Activated CD4-positive, alpha-beta T cell treated with anti-CD3 and anti-CD28 coated beads, Interleukin-2, amount 50 U/mL, for 24 hours (primary cell): Measurements from ENCODE around the gene NR1H2.
A peak's percentile ranks its signal among the peaks of the same experiment; 100 is the strongest.
"Not testable (repeated sequence)": the region's sequence is repeated elsewhere in the genome, so short reads cannot be mapped to it uniquely, and the experiment has no call there.

Source experiments
- DNase-seq, 2 donors: peaks; one replicate each; pipeline ENCODE4 v3.0.0-alpha.2; 2020; ENCODE audit warnings: low read depth in 1 of 2, low spot score in 1 of 2

The NR1H2 gene

DNA sequence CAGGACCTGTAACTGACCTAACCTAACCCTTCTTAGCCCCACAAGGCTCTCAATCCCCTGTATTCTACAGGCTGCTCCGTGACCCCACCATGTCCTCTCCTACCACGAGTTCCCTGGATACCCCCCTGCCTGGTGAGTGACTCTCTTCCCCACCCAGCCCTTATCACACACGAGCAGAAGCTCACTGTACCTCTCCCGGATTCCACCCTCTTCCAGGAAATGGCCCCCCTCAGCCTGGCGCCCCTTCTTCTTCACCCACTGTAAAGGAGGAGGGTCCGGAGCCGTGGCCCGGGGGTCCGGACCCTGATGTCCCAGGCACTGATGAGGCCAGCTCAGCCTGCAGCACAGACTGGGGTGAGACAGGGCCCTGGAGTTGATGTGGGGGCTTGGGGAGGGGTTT lies 1.3 kb downstream of the NR1H2 start:
- DNase-seq: no peak

- no peak for DNase-seq
Measured at GRCh38 chr19:50378169-50378862, 2.1 kb downstream of the NR1H2 start.

DNA sequence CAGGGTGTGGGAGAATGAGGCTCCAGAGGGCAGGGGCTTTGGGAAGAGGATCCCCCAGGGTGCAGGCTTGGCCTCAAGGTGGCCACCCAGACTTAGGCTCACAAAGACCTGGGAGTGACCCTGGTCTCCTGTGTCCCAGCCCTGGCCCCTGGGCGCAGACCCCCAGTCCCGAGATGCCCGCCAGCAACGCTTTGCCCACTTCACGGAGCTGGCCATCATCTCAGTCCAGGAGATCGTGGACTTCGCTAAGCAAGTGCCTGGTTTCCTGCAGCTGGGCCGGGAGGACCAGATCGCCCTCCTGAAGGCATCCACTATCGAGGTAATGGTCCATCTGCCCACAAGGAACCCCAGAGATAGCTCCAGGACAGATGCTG lies 2.6 kb downstream of the NR1H2 start:
- no peak for DNase-seq

GRCh38 chr19:50379602-50380001 lies 3.3 kb downstream of the NR1H2 start:
- DNase-seq: no peak

DNA sequence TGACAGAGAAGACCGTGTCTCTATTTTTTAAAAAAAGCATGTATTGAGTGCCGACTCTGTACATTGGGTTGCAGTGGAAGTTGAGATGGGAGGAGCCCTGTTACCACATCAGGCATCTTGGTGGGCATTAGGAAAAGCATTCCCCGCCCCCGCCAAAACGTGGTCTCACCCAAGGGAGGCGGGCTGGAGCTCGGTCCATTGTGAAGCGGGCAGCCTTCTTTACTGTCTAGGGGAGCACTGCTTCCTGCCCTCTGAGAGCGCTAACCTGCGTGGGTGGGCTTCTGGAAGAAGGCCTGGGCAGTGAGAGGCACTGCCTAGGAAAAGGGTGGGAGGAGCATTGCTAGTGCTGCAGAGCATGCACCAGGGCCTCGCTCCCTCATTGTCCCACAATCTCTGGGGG lies 3.9 kb downstream of the NR1H2 start:
- DNase-seq: no peak

DNA sequence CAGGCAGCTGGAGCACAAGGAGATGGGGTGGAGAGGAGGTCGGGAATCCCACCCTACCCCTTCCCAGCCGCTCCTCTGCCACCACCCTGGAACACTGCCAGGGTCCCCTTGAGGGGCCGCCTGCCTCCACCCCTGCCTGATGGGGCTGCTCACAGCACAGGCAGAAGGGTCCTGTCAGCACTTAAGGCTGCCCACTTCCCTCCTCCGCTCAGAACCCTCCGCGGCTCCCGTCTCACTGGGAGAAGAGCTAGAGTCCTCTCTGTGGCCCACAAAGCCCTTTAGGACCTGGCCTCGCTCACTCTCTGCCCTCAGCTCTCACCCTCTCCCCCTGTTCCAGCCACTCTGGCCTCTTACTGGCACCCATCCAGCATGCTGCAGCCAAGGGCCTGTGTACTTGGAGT lies 4.5 kb downstream of the NR1H2 start:
- DNase-seq: no peak

DNA sequence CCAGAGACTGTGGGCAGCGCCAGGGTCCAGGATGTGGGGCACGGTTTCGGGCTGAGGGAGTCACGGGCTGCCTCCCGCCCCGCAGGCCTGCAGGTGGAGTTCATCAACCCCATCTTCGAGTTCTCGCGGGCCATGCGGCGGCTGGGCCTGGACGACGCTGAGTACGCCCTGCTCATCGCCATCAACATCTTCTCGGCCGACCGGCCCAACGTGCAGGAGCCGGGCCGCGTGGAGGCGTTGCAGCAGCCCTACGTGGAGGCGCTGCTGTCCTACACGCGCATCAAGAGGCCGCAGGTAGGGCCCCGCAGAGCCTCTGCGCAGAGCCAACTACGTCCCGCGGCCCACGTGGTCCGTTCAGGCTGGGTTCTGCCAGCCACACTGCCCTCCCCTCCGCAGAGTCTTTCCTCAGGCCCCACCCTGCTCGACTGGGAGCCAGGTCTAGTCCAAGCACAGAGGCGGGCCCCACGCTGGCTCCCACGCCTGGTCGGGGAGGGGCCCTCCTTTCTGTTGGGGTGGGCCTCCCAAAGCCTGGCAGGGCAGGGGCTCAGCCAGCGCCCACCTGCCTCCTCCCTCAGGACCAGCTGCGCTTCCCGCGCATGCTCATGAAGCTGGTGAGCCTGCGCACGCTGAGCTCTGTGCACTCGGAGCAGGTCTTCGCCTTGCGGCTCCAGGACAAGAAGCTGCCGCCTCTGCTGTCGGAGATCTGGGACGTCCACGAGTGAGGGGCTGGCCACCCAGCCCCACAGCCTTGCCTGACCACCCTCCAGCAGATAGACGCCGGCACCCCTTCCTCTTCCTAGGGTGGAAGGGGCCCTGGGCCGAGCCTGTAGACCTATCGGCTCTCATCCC lies 5.8 kb downstream of the NR1H2 start:
- no peak for DNase-seq

GRCh38 chr19:50383001-50383851 lies 7.0 kb downstream of the NR1H2 start:
- DNase-seq: no peak

DNA sequence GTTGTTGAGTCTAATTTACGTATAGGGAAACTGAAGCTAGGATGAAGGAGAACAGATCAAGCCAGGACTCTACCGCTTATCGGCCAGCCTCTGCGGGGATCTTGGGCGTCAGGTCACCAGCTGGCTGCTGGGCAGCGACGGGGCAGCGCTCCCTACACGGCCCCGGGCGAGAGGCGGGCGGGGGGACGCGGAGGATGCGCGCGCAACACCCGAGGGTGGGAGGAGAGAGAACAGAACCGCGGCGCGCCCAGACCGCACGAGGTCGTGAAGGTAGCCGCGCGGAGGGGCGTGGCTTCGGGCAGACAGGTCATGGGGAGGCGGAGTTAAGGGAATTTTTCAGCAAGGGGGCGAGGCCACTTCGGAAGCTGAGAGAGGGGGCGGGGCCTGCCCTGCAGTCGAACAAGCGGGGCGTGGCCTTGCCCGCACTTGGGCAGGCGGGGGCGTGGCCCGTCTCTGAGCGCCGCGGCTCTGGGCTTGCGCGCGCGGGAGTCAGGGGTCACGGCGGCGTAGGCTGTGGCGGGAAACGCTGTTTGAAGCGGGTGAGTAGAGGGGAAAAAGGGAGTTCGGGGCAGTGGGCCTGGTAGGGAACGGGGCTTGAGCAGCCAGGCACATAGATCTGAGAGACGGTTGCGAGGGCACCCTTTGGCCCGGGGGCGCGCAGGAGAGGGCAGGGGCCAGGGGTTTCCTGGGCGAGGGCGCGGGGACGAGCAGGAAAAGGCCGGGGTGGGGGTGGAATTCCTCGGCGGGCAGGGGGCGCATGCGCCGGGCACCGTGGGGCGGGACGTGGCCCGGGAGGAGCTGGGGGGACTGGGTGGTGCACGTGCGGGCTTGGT lies 7.8 kb downstream of the NR1H2 start, which contains the start of gene POLD1:
Gene POLD1 (plus strand): TSS at position 496 of the 833 bp plus-strand sequence. CDS start 14,505 bp downstream, outside the sequence.
- DNase-seq: peak; percentile 95 to 98

DNA sequence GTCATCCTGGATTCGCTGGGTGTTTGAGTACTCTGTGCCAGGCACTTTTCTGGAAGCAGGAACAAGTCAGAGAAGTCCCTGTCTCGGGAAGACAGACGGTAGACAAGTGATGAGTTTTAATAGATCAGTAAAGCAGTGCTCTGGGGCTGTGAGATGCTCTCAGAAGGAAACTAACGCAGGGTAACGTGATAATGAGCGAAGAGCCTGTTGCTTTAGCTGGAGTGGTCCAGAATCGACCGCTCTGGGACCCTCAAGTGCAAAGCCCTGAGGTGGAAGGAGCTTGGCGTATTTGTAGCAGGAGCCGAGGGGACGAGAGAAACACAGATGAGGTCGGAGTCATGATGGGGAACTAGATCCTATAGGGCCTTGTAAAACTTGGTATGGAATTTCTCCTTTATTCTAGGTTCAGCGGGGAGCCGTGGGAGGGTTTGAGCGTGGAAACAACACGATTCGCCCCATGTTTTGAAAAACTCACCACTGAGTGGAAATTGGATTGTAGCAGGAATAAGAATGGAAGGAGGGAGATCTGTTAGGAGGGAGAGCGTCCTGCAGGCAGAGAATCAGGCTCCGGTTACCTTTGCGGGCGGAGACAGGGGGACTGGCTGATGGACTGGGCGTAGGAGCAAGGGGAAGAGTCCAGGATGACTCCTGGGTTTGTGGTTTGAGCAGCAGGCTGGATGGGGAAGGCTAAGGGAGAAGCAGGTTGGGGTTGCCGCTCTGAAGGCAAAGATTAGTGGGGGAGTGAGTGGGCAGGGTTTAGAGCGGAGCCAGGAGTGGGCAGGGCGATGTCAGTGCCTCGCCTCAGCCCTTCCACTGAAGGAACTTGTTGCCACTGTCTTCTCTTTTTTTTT lies 8.7 kb downstream of the NR1H2 start:
- DNase-seq: no peak

- DNase-seq: no peak
Measured at GRCh38 chr19:50387176-50387867, 11.1 kb downstream of the NR1H2 start.

- DNase-seq: no peak
Measured at GRCh38 chr19:50387868-50388245, 11.6 kb downstream of the NR1H2 start.

DNA sequence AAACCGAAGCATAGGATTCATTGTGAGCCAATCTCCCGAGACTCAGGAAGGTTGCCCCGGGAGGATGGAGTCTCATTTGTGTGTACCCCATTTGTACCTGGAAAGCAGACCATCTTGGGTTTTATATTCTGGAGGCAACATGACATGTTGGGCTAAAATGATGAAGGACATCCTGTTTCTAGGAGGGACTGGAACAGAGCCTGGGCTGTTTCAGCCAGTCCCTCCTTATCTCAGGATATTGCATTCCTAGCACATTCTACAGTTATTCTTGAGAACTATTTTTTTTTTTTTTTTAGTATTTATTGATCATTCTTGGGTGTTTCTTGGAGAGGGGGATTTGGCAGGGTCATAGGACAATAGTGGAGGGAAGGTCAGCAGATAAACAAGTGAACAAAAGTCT lies 14.0 kb downstream of the NR1H2 start:
- DNase-seq: not testable (repeated sequence)

- DNase-seq: not testable (repeated sequence)
Measured at GRCh38 chr19:50390952-50391351, 14.7 kb downstream of the NR1H2 start.

- DNase-seq: no peak
Measured at GRCh38 chr19:50392759-50393158, 16.5 kb downstream of the NR1H2 start.

GRCh38 chr19:50393589-50393988 lies 17.3 kb downstream of the NR1H2 start:
- DNase-seq: no peak

GRCh38 chr19:50394017-50394416 lies 17.8 kb downstream of the NR1H2 start:
- no peak for DNase-seq

DNA sequence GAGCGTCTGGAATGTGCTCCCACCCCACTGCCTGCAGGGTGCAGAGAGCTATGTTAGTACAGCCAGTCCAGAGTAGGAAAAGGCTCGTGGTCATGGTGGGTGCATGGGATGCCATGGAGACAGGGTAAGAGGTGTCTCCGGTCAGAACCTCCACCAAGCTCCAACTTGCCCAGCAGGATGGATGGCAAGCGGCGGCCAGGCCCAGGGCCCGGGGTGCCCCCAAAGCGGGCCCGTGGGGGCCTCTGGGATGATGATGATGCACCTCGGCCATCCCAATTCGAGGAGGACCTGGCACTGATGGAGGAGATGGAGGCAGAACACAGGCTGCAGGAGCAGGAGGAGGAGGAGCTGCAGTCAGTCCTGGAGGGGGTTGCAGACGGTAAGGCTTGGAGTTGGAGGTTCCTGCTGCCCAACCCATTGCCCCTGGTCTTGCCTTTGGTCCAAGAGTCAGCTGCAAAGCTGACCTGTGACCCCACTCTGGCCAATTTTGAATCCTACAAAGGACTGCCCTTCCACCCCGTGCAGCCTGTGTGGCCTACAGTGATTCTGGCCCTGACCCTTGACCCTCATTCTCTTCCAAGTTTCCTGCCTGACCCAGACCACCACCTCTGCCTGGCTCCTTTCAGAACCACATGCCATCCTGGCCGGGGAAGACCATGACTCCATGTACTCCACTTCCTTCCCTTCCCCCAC lies 22.6 kb downstream of the NR1H2 start:
- no peak for DNase-seq

DNA sequence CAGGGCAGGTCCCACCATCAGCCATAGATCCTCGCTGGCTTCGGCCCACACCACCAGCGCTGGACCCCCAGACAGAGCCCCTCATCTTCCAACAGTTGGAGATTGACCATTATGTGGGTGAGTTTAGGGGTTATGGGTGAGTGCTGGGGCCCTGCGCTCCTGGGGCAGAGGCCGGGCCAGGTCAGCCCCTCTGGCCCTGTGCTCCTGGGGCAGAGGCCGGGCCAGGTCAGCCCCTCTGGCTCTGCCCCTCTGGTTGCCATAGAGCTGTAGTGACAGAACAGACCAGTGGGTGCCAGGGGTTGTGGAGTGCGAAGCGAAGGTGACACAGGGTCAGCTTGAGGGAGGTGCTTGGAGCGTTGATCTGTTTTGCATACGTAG lies 23.1 kb downstream of the NR1H2 start:
- DNase-seq: no peak
